Activated naive CD8-positive, alpha-beta T cell treated with anti-CD3 and anti-CD28 coated beads, Interleukin-2, amount 50 U/mL, for 24 hours (primary cell): ENCODE results near the gene RBMS2.
"Not testable (repeated sequence)": the region's sequence is repeated elsewhere in the genome, so short reads cannot be mapped to it uniquely, and the experiment has no call there.

ENCODE experiments used
- ATAC-seq: fragments of 150-1000 bp; cut with Tn5 transposase; one replicate; pipeline ENCODE4 v1.10.0; 2021
- DNase-seq: peaks from one replicate; pipeline ENCODE4 v3.0.0; 2021
- H3K27ac Mint-ChIP-seq: one replicate; pipeline ENCODE4 v1.8.0; 2021; ENCODE audit warnings: mild to moderate bottlenecking, mixed read lengths
- H3K27me3 Mint-ChIP-seq: one replicate; pipeline ENCODE4 v1.8.0; 2021; ENCODE audit warnings: mixed read lengths
- H3K36me3 Mint-ChIP-seq: one replicate; pipeline ENCODE4 v1.8.0; 2021; ENCODE audit warnings: low read depth, mixed read lengths
- H3K4me1 Mint-ChIP-seq: one replicate; pipeline ENCODE4 v1.8.0; 2021; ENCODE audit warnings: mixed read lengths
- H3K4me3 Mint-ChIP-seq: one replicate; pipeline ENCODE4 v1.8.0; 2021; ENCODE audit warnings: mild to moderate bottlenecking, moderate library complexity, mixed read lengths
- H3K9me3 Mint-ChIP-seq: one replicate; pipeline ENCODE4 v1.8.0; 2021; ENCODE audit warnings: mixed read lengths

RBMS2 gene

GRCh38 chr12:56530390-56531055, 8.9 kb downstream of the RBMS2 start:
- ATAC-seq: no peak
- no peak overlapping the region for H3K4me3 Mint-ChIP-seq

GRCh38 chr12:56537546-56537945, 15.9 kb downstream of the RBMS2 start:
- ATAC-seq (no peak), DNase-seq (no peak)
- no peaks in the 10 kb centered on the region for H3K9me3 Mint-ChIP-seq

More at GRCh38 chr12:56530390-56531055, 8.9 kb downstream of the RBMS2 start:
- no peaks in the 10 kb centered on the region for H3K36me3 Mint-ChIP-seq
- no peak for DNase-seq
- H3K4me1 Mint-ChIP-seq: no peaks in the 10 kb centered on the region
- H3K27ac Mint-ChIP-seq: no peak overlapping the region
- H3K27me3 Mint-ChIP-seq: no peaks in the 10 kb centered on the region
- no peaks in the 10 kb centered on the region for H3K9me3 Mint-ChIP-seq

GRCh38 chr12:56541631-56542030, 20.0 kb downstream of the RBMS2 start:
- no peaks in the 10 kb centered on the region for H3K36me3 Mint-ChIP-seq
- DNase-seq (no peak), ATAC-seq (no peak)
- no peaks in the 10 kb centered on the region for H3K9me3 Mint-ChIP-seq
- H3K27ac Mint-ChIP-seq: no peak overlapping the region
- H3K27me3 Mint-ChIP-seq: no peaks in the 10 kb centered on the region
- no peaks in the 10 kb centered on the region for H3K4me1 Mint-ChIP-seq
- no peak overlapping the region for H3K4me3 Mint-ChIP-seq

More at GRCh38 chr12:56537546-56537945, 15.9 kb downstream of the RBMS2 start:
- H3K36me3 Mint-ChIP-seq: no peaks in the 10 kb centered on the region
- H3K27me3 Mint-ChIP-seq: no peaks in the 10 kb centered on the region
- no peaks in the 10 kb centered on the region for H3K4me1 Mint-ChIP-seq
- no peak overlapping the region for H3K27ac Mint-ChIP-seq
- no peak overlapping the region for H3K4me3 Mint-ChIP-seq

GRCh38 chr12:56542164-56542563, 20.5 kb downstream of the RBMS2 start:
- no peak overlapping the region for H3K4me3 Mint-ChIP-seq
- no peaks in the 10 kb centered on the region for H3K36me3 Mint-ChIP-seq
- no peaks in the 10 kb centered on the region for H3K4me1 Mint-ChIP-seq
- ATAC-seq: no peak
- no peak overlapping the region for H3K27ac Mint-ChIP-seq
- no peak for DNase-seq
- H3K9me3 Mint-ChIP-seq: no peaks in the 10 kb centered on the region
- no peaks in the 10 kb centered on the region for H3K27me3 Mint-ChIP-seq

DNA sequence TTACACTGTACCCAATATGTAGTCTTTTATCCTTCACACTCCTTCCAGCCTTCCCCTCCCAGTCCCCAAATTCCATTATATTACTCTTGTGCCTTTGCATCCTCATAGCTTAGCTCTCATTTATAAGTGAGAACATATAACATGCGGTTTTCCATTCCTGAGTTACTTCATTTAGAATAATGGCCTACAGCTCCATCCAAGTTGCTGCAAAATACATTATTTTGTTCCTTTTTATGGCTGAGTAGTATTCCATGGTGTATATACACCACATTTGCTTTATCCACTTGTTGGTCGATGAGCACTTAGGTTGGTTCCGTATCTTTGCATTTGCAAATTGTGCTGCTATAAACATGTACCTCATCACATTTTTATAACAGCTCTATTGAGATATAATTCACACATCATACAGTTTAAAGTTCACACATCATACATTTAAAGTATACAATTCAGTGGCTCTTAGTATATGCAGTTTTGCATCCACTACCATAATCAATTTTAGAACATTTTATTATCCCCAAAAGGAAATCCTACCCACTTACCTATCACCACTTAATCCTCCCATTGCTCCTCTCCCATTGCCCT, 23.5 kb downstream of the RBMS2 start:
- Mint-ChIP-seq H3K27ac (no peak overlapping the region), H3K36me3 (no peaks in the 10 kb centered on the region), H3K4me3 (no peak overlapping the region), H3K27me3 (no peaks in the 10 kb centered on the region), H3K9me3 (no peaks in the 10 kb centered on the region), H3K4me1 (no peaks in the 10 kb centered on the region)
- ATAC-seq (no peak), DNase-seq (no peak)

DNA sequence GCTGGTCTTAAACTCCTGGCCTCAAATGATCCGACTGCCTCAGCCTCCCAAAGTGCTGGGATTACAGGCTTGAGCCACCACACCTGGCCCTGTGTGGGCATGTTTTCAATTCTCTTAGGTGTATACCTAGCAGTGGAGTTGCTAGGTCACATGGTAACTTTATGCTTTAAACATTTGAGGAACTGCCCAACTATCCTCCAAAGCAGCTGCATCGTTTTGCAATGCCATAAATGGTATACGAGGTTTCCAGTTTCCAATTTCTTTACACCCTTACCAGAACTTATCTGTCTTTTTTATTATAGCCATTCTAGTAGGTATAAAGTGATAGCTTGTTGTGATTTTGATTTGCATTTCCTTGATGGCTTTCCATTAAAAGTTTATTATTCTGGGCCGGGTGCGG, 25.1 kb downstream of the RBMS2 start:
- H3K4me3 Mint-ChIP-seq: no peak overlapping the region
- H3K36me3 Mint-ChIP-seq: no peaks in the 10 kb centered on the region
- H3K27ac Mint-ChIP-seq: no peak overlapping the region
- no peak for DNase-seq
- no peaks in the 10 kb centered on the region for H3K27me3 Mint-ChIP-seq
- no peaks in the 10 kb centered on the region for H3K4me1 Mint-ChIP-seq
- H3K9me3 Mint-ChIP-seq: no peaks in the 10 kb centered on the region
- ATAC-seq: no peak

GRCh38 chr12:56551070-56551469, 29.4 kb downstream of the RBMS2 start:
- ATAC-seq (no peak), DNase-seq (no peak)
- Mint-ChIP-seq H3K27me3 (no peaks in the 10 kb centered on the region), H3K4me1 (no peaks in the 10 kb centered on the region), H3K4me3 (no peak overlapping the region), H3K36me3 (no peaks in the 10 kb centered on the region), H3K27ac (no peak overlapping the region), H3K9me3 (no peaks in the 10 kb centered on the region)

DNA sequence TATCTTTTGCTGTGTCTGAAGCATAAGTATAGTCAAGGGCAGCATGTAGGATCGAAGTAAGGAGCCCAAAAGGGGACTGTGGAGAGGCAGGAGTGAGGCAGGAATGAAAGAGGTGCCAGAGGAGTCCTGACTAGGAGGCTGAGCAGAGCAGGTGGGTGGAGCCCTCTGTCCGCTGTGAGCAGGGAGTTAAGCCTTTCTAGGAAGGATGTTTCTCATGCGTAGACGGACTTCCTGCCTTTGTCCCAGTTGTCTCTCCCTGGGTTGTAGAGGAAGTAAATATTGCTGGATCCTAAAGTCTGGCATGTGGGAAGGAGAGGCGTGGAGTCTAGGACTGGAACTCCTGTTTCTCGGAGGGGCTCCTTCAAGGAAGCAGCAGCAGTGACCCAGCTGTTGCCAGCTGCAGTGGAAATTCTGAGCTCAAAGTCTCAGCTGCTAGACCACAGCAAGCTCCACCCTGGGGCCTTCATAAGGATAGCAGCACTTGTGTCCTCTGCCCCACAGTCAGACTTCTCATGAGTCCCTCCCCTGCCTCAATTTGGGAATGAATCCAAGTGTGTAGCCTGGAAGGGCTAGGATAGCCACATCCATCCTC, 44.0 kb downstream of the RBMS2 start:
- H3K4me3 Mint-ChIP-seq: peak overlapping the region; percentile 53
- no peaks in the 10 kb centered on the region for H3K36me3 Mint-ChIP-seq
- peak; percentile 45 for DNase-seq
- H3K9me3 Mint-ChIP-seq: no peaks in the 10 kb centered on the region
- H3K27ac Mint-ChIP-seq: peak overlapping the region; percentile 36
- peaks cover 23% of the 10 kb centered on the region for H3K4me1 Mint-ChIP-seq
- ATAC-seq: peak; percentile 95
- no peaks in the 10 kb centered on the region for H3K27me3 Mint-ChIP-seq

GRCh38 chr12:56568146-56568545, 46.5 kb downstream of the RBMS2 start:
- H3K4me3 Mint-ChIP-seq: no peak overlapping the region
- peaks cover 33% of the 10 kb centered on the region for H3K4me1 Mint-ChIP-seq
- ATAC-seq (no peak), DNase-seq (no peak)
- no peaks in the 10 kb centered on the region for H3K9me3 Mint-ChIP-seq
- H3K27ac Mint-ChIP-seq: no peak overlapping the region
- H3K27me3 Mint-ChIP-seq: no peaks in the 10 kb centered on the region
- no peaks in the 10 kb centered on the region for H3K36me3 Mint-ChIP-seq

DNA sequence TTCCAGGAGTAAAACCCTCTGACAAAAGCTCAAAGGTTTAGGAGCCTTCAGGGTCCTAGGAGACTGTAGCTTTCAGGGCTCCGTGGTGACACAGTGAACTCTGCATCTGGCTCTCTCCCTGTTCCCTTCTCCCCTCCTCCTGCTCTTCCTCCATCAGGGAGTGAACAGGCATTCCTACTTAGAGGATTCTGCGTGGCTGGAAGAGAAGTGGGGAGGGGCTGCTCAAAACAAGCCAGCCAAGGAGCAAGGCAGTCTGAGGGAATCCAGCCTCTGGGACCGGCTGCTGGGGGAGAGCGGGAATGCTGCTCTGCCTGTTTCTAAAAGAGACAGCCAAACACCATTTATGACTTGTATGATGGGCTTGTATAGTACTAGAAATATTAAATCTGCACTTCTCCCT, 49.5 kb downstream of the RBMS2 start:
- no peak for DNase-seq
- Mint-ChIP-seq H3K4me3 (no peak overlapping the region), H3K9me3 (no peaks in the 10 kb centered on the region), H3K27me3 (no peaks in the 10 kb centered on the region), H3K27ac (no peak overlapping the region), H3K4me1 (peaks cover 35% of the 10 kb centered on the region), H3K36me3 (no peaks in the 10 kb centered on the region)
- ATAC-seq: no peak

- Mint-ChIP-seq H3K36me3 (no peaks in the 10 kb centered on the region), H3K4me3 (no peak overlapping the region), H3K4me1 (peaks cover 33% of the 10 kb centered on the region), H3K27ac (no peak overlapping the region), H3K9me3 (no peaks in the 10 kb centered on the region), H3K27me3 (no peaks in the 10 kb centered on the region)
- ATAC-seq (no peak), DNase-seq (no peak)
Measured at GRCh38 chr12:56572288-56572687, 50.7 kb downstream of the RBMS2 start.

DNA sequence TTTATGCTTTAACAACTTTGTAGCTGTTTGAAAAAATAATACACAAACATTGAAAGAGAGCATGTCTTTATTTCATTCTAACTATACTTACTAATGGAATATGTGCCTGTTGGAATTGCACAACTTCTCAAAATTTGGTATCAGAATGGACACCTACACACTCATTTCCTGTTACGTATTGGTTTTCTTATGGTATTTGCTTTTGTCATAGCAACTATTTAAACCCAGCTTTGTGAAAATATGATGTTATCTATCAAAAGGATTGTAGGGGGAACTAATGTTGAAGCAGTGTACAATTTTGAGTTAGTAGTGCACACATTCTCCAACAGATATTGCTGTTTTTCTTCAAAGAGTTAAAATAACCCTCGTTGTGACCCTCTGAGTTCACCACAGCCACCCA, 52.6 kb downstream of the RBMS2 start:
- Mint-ChIP-seq H3K27me3 (no peaks in the 10 kb centered on the region), H3K36me3 (no peaks in the 10 kb centered on the region), H3K27ac (peak overlapping the region; percentile 17)

GRCh38 chr12:56577248-56577647, 55.6 kb downstream of the RBMS2 start:
- H3K9me3 Mint-ChIP-seq: not testable (repeated sequence)

More for the DNA sequence above, 52.6 kb downstream of the RBMS2 start:
- Mint-ChIP-seq H3K4me1 (peaks cover 31% of the 10 kb centered on the region), H3K9me3 (no peaks in the 10 kb centered on the region), H3K4me3 (no peak overlapping the region)
- no peak for DNase-seq
- peak; percentile 37 for ATAC-seq

DNA sequence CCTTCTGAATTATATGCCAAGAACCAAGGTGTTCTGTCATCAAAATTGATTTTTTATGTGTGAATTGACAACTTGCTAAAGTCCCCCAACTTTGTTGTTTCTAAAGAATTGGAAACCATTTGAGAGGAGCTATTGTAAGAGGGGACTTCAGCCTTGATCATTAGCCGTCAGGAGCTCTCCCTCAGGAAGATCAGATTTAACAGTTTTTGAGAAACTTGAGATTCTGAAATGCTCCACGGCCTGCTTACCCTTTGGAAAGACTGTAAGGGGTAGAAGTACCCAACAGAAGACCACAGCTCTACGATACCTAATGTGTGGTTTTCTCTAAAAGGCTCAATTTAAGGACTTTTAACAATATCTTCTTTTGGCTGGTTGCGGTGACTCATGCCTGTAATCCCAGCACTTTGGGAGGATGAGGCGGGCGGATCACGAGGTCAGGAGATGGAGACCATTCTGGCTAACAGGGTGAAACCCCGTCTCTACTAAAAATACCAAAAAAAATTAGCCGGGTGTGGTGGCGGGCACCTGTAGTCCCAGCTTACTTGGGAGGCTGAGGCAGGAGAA, 57.4 kb downstream of the RBMS2 start:
- Mint-ChIP-seq H3K27me3 (no peaks in the 10 kb centered on the region), H3K36me3 (no peaks in the 10 kb centered on the region), H3K9me3 (no peaks in the 10 kb centered on the region), H3K4me1 (peaks cover 33% of the 10 kb centered on the region), H3K27ac (no peak overlapping the region), H3K4me3 (no peak overlapping the region)
- ATAC-seq (no peak), DNase-seq (no peak)

More at GRCh38 chr12:56577248-56577647, 55.6 kb downstream of the RBMS2 start:
- not testable (repeated sequence) for DNase-seq, H3K4me3 Mint-ChIP-seq, H3K36me3 Mint-ChIP-seq, ATAC-seq, H3K27me3 Mint-ChIP-seq, H3K27ac Mint-ChIP-seq
- peaks cover 30% of the 10 kb centered on the region for H3K4me1 Mint-ChIP-seq
